Measurements from ENCODE around the gene RAB27B. TPM values are rescaled to one million over a fixed set of nuclear protein-coding genes. Genes with fewer than 3 reads are reported as not detected.

Gene RAB27B
- total and polyA plus RNA-seq, 10 donors, result 0.26 to 6.6 (median 3.4) TPM

GRCh38 chr18:54877076-54877475 lies 48.8 kb downstream of the RAB27B start:
- DNase-seq, result no peak
- Histone ChIP-seq H3K36me3 (no peaks in the 10 kb centered on the region), H3K4me1 (no peaks in the 10 kb centered on the region), H3K4me3 (no peak overlapping the region), H3K27me3 (replicated peaks in 1 of 7) (no peaks in the 10 kb centered on the region), H3K27ac (no peak overlapping the region), H3K9me3 (no peaks in the 10 kb centered on the region)
- TF ChIP-seq POLR2A (IDR thresholded peaks at IDR 0.05), result no peak
- TF ChIP-seq, protein P1, sequence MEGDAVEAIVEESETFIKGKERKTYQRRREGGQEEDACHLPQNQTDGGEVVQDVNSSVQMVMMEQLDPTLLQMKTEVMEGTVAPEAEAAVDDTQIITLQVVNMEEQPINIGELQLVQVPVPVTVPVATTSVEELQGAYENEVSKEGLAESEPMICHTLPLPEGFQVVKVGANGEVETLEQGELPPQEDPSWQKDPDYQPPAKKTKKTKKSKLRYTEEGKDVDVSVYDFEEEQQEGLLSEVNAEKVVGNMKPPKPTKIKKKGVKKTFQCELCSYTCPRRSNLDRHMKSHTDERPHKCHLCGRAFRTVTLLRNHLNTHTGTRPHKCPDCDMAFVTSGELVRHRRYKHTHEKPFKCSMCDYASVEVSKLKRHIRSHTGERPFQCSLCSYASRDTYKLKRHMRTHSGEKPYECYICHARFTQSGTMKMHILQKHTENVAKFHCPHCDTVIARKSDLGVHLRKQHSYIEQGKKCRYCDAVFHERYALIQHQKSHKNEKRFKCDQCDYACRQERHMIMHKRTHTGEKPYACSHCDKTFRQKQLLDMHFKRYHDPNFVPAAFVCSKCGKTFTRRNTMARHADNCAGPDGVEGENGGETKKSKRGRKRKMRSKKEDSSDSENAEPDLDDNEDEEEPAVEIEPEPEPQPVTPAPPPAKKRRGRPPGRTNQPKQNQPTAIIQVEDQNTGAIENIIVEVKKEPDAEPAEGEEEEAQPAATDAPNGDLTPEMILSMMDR (IDR thresholded peaks at IDR 0.05 in 8 of 11, conservative IDR thresholded peaks at IDR 0.05 in 3 of 11), result no peak
- no peak for TF ChIP-seq POLR2AphosphoS5 (IDR thresholded peaks at IDR 0.05)
- WGBS, 5 donors, result 91 to 100% (median 94%) methylated on average over 1 of the region's 1 CpG
- intact Hi-C loops (cut with DNase I; ENCODE audit: low total_unique reads), result no loop called here

DNA sequence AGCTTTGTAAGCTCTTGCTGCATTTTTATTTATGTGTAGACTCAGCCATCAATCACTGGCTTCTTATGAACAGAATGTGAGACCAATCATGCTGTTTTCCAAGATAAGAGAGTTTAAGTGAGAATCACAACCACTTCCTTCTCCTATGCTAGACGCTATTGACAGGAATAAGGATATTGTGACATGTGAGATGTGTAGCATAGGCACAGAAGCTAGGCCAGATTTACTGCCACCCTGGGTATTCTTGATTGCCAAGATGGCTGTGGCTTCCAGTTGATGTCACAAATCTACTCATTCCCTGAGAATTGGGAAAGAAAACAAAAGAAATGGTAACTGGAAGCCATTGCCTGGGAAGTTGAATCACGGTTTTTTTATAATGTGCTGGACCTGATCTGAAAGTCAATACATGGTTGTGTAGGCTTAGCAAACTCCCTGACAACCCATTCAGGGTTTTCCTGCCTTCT lies 49.9 kb downstream of the RAB27B start:
- 52 to 62% (median 58%) methylated on average over 2 of the region's 2 CpGs for WGBS, 5 donors
- intact Hi-C loops (cut with DNase I; ENCODE audit: low total_unique reads), result no loop called here
- H3K4me1 ChIP-seq, result no peaks in the 10 kb centered on the region
- no peak overlapping the region for H3K27ac ChIP-seq
- no peak for DNase-seq
- H3K9me3 ChIP-seq, result no peaks in the 10 kb centered on the region
- TF ChIP-seq POLR2A (IDR thresholded peaks at IDR 0.05) (no peak), POLR2AphosphoS5 (IDR thresholded peaks at IDR 0.05) (no peak)
- TF ChIP-seq, protein P1 (IDR thresholded peaks at IDR 0.05 in 8 of 11, conservative IDR thresholded peaks at IDR 0.05 in 3 of 11), result no peak
- no peaks in the 10 kb centered on the region for H3K36me3 ChIP-seq
- H3K4me3 ChIP-seq, result no peak overlapping the region
- no peaks in the 10 kb centered on the region for H3K27me3 ChIP-seq (replicated peaks in 1 of 7)

GRCh38 chr18:54878659-54879358 lies 50.5 kb downstream of the RAB27B start:
- no peak for TF ChIP-seq POLR2AphosphoS5 (IDR thresholded peaks at IDR 0.05)
- Histone ChIP-seq H3K4me1 (no peaks in the 10 kb centered on the region), H3K9me3 (no peaks in the 10 kb centered on the region), H3K27ac (no peak overlapping the region), H3K27me3 (replicated peaks in 1 of 7) (no peaks in the 10 kb centered on the region), H3K36me3 (no peaks in the 10 kb centered on the region), H3K4me3 (no peak overlapping the region)
- 71 to 83% (median 78%) methylated on average over 3 of the region's 3 CpGs for WGBS, 5 donors
- no peak for DNase-seq
- intact Hi-C loops (cut with DNase I; ENCODE audit: low total_unique reads), result no loop called here

DNA sequence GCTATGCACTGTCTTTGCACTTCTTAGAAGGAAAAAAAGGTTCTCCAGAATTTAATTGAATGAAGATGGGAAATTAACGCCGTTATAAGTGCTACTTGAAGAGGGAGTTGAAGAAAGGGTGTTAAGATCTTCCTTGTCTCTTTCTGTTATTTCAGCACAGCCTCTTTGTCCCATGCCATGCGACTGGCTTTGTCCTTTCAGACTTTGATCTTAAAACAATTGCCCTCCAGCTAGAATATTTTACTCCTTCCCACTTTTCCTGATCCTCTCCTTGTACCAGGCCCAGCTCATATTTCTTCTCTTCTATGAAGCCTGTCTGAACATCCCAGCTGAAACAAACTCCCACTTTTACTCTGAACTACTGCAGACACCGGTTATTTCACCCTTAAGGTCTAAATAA lies 51.4 kb downstream of the RAB27B start:
- no peak for DNase-seq
- no peaks in the 10 kb centered on the region for H3K36me3 ChIP-seq
- intact Hi-C loops (cut with DNase I; ENCODE audit: low total_unique reads), result no loop called here
- no peaks in the 10 kb centered on the region for H3K9me3 ChIP-seq
- no peaks in the 10 kb centered on the region for H3K27me3 ChIP-seq (replicated peaks in 1 of 7)
- no peaks in the 10 kb centered on the region for H3K4me1 ChIP-seq
- no peak overlapping the region for H3K27ac ChIP-seq
- H3K4me3 ChIP-seq, result no peak overlapping the region
- 84 to 94% (median 88%) methylated on average over 4 of the region's 4 CpGs for WGBS, 5 donors
- TF ChIP-seq POLR2AphosphoS5 (IDR thresholded peaks at IDR 0.05) (no peak), POLR2A (IDR thresholded peaks at IDR 0.05) (no peak)
- TF ChIP-seq, protein P1 (IDR thresholded peaks at IDR 0.05 in 8 of 11, conservative IDR thresholded peaks at IDR 0.05 in 3 of 11), result no peak
